ENCODE measurements around the gene ICAM5. TPM values are rescaled to one million over a fixed set of nuclear protein-coding genes. Genes with fewer than 3 reads are reported as not detected.
"Not testable (repeated sequence)": the region's sequence is repeated elsewhere in the genome, so short reads cannot be mapped to it uniquely, and the experiment has no call there.

Gene ICAM5, protein sequence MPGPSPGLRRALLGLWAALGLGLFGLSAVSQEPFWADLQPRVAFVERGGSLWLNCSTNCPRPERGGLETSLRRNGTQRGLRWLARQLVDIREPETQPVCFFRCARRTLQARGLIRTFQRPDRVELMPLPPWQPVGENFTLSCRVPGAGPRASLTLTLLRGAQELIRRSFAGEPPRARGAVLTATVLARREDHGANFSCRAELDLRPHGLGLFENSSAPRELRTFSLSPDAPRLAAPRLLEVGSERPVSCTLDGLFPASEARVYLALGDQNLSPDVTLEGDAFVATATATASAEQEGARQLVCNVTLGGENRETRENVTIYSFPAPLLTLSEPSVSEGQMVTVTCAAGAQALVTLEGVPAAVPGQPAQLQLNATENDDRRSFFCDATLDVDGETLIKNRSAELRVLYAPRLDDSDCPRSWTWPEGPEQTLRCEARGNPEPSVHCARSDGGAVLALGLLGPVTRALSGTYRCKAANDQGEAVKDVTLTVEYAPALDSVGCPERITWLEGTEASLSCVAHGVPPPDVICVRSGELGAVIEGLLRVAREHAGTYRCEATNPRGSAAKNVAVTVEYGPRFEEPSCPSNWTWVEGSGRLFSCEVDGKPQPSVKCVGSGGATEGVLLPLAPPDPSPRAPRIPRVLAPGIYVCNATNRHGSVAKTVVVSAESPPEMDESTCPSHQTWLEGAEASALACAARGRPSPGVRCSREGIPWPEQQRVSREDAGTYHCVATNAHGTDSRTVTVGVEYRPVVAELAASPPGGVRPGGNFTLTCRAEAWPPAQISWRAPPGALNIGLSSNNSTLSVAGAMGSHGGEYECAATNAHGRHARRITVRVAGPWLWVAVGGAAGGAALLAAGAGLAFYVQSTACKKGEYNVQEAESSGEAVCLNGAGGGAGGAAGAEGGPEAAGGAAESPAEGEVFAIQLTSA
- total RNA-seq: 0.85 TPM
- polyA plus RNA-seq: 1.2 TPM
- long read RNA-seq, donor 1: 0 reads
- long read RNA-seq, donor 2: 0 reads
- long read RNA-seq, donor 3: 0 reads
- long read RNA-seq, donor 4: 0 reads
- long read RNA-seq, donor 5: 0 reads
- long read RNA-seq, donor 6: 0 reads
- long read RNA-seq, donor 7: 0 reads
- long read RNA-seq, donor 8: 0 reads
- long read RNA-seq, donor 9: 0 reads
- long read RNA-seq, donor 10: 0 reads

DNA sequence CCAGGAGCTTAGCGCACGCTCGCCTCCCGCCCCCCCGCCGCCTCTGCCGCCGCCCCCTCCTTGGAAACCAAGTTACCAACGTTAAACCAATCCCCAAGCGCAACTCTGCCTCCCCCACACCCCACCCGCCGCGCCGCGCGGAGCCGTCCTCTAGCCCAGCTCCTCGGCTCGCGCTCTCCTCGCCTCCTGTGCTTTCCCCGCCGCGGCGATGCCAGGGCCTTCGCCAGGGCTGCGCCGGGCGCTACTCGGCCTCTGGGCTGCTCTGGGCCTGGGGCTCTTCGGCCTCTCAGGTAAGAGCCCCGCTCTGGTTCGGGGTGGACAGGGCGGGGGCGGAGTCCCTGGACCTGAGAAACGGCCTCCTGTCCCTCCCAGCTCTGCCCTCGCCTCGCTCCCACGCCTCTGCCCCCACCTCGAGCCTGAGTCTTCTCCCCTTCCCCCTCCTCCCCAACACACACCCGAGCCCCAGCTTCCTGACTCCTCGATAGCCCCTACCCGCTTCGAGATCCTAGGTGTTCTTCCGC lies at the start of gene ICAM5:
TSS of gene ICAM5 (plus strand) at position 117 of the 521 bp plus-strand sequence. CDS start at position 209, 92 bp downstream.
- Histone ChIP-seq H3K4me3 (ENCODE audit: low read length in 2 of 2) (peak within 1 kb of the TSS; percentile 3 to 33), H3K9me3 (ENCODE audit: control insufficient read depth in 2 of 2, insufficient read depth in 1 of 2, low read length in 1 of 2) (peaks cover 2 to 61% of the 10 kb centered on the region in 2 donors), H3K4me1 (ENCODE audit: control insufficient read depth in 2 of 2, insufficient read depth in 2 of 2, low read length in 2 of 2) (peaks cover 40 to 81% of the 10 kb centered on the region in 2 donors), H3K36me3 (ENCODE audit: control insufficient read depth in 2 of 2, insufficient read depth in 2 of 2, low read length in 1 of 2) (peaks cover 0 to 11% of the 10 kb centered on the region in 2 donors), H3K27me3 (ENCODE audit: control insufficient read depth in 2 of 2, insufficient read depth in 1 of 2, low read length in 1 of 2) (peaks cover 89 to 92% of the 10 kb centered on the region in 2 donors), H3K27ac (ENCODE audit: low read depth in 1 of 2, low read length in 1 of 2) (no peak within 1 kb of the TSS)
- WGBS: 3% methylated on average over 45 of the region's 45 CpGs
- no peak for DNase-seq (ENCODE audit: low read depth in 6 of 9, low spot score in 9 of 9)

GRCh38 chr19:10241826-10242449 lies 47.8 kb upstream of the ICAM5 start:
- DNase-seq (ENCODE audit: low read depth in 6 of 9, low spot score in 9 of 9); H3K4me3 ChIP-seq (ENCODE audit: low read length in 2 of 2); H3K9me3 ChIP-seq (ENCODE audit: control insufficient read depth in 2 of 2, insufficient read depth in 1 of 2, low read length in 1 of 2); H3K27me3 ChIP-seq (ENCODE audit: control insufficient read depth in 2 of 2, insufficient read depth in 1 of 2, low read length in 1 of 2); H3K36me3 ChIP-seq (ENCODE audit: control insufficient read depth in 2 of 2, insufficient read depth in 2 of 2, low read length in 1 of 2); H3K27ac ChIP-seq (ENCODE audit: low read depth in 1 of 2, low read length in 1 of 2): not testable (repeated sequence)
- 98% methylated on average over 11 of the region's 11 CpGs for WGBS
- H3K4me1 ChIP-seq (ENCODE audit: control insufficient read depth in 2 of 2, insufficient read depth in 2 of 2, low read length in 2 of 2): peaks cover 0 to 12% of the 10 kb centered on the region in 2 donors

DNA sequence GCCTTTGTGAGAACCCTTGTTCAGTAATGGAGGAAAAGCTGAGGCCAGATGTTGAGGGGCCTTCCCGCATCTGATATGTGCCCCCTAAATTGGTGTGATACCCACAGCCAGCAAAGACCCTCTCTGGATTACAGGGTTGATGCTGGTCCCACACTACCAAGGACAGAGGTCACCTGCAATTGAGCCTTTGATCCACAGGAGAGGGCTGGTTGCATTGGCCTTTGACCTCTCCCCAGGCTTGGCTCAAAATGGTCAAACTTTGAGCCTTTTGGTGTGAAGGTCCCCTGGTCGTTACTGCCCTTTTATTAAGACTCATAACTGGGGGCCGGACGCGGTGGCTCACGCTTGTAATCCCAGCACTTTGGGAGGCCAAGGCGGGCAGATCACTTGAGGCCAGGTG lies 46.1 kb upstream of the ICAM5 start:
- Histone ChIP-seq H3K4me1 (ENCODE audit: control insufficient read depth in 2 of 2, insufficient read depth in 2 of 2, low read length in 2 of 2) (peaks cover 0 to 6% of the 10 kb centered on the region in 2 donors), H3K9me3 (ENCODE audit: control insufficient read depth in 2 of 2, insufficient read depth in 1 of 2, low read length in 1 of 2) (no peaks in the 10 kb centered on the region), H3K27ac (ENCODE audit: low read depth in 1 of 2, low read length in 1 of 2) (no peak overlapping the region), H3K27me3 (ENCODE audit: control insufficient read depth in 2 of 2, insufficient read depth in 1 of 2, low read length in 1 of 2) (no peaks in the 10 kb centered on the region), H3K4me3 (ENCODE audit: low read length in 2 of 2) (no peak overlapping the region), H3K36me3 (ENCODE audit: control insufficient read depth in 2 of 2, insufficient read depth in 2 of 2, low read length in 1 of 2) (no peaks in the 10 kb centered on the region)
- DNase-seq (ENCODE audit: low read depth in 6 of 9, low spot score in 9 of 9): no peak
- WGBS: 98% methylated on average over 7 of the region's 7 CpGs

GRCh38 chr19:10245189-10245939 lies 44.4 kb upstream of the ICAM5 start:
- H3K27me3 ChIP-seq (ENCODE audit: control insufficient read depth in 2 of 2, insufficient read depth in 1 of 2, low read length in 1 of 2): no peaks in the 10 kb centered on the region
- no peak overlapping the region for H3K27ac ChIP-seq (ENCODE audit: low read depth in 1 of 2, low read length in 1 of 2)
- H3K36me3 ChIP-seq (ENCODE audit: control insufficient read depth in 2 of 2, insufficient read depth in 2 of 2, low read length in 1 of 2): no peaks in the 10 kb centered on the region
- H3K4me3 ChIP-seq (ENCODE audit: low read length in 2 of 2): no peak overlapping the region
- H3K4me1 ChIP-seq (ENCODE audit: control insufficient read depth in 2 of 2, insufficient read depth in 2 of 2, low read length in 2 of 2): peaks cover 0 to 6% of the 10 kb centered on the region in 2 donors
- 86% methylated on average over 9 of the region's 9 CpGs for WGBS
- no peak for DNase-seq (ENCODE audit: low read depth in 6 of 9, low spot score in 9 of 9)
- no peaks in the 10 kb centered on the region for H3K9me3 ChIP-seq (ENCODE audit: control insufficient read depth in 2 of 2, insufficient read depth in 1 of 2, low read length in 1 of 2)

- Histone ChIP-seq H3K4me1 (ENCODE audit: control insufficient read depth in 2 of 2, insufficient read depth in 2 of 2, low read length in 2 of 2) (peaks cover 0 to 11% of the 10 kb centered on the region in 2 donors), H3K36me3 (ENCODE audit: control insufficient read depth in 2 of 2, insufficient read depth in 2 of 2, low read length in 1 of 2) (no peaks in the 10 kb centered on the region), H3K27ac (ENCODE audit: low read depth in 1 of 2, low read length in 1 of 2) (no peak overlapping the region), H3K27me3 (ENCODE audit: control insufficient read depth in 2 of 2, insufficient read depth in 1 of 2, low read length in 1 of 2) (no peaks in the 10 kb centered on the region), H3K9me3 (ENCODE audit: control insufficient read depth in 2 of 2, insufficient read depth in 1 of 2, low read length in 1 of 2) (no peaks in the 10 kb centered on the region), H3K4me3 (ENCODE audit: low read length in 2 of 2) (no peak overlapping the region)
- 92% methylated on average over 6 of the region's 6 CpGs for WGBS
- DNase-seq (ENCODE audit: low read depth in 6 of 9, low spot score in 9 of 9): no peak
These were observed 43.2 kb upstream of the ICAM5 start for GRCh38 chr19:10246511-10246910.

- Histone ChIP-seq H3K4me1 (ENCODE audit: control insufficient read depth in 2 of 2, insufficient read depth in 2 of 2, low read length in 2 of 2) (peaks cover 3 to 12% of the 10 kb centered on the region in 2 donors), H3K9me3 (ENCODE audit: control insufficient read depth in 2 of 2, insufficient read depth in 1 of 2, low read length in 1 of 2) (no peaks in the 10 kb centered on the region), H3K36me3 (ENCODE audit: control insufficient read depth in 2 of 2, insufficient read depth in 2 of 2, low read length in 1 of 2) (peaks cover 21 to 23% of the 10 kb centered on the region in 2 donors), H3K27me3 (ENCODE audit: control insufficient read depth in 2 of 2, insufficient read depth in 1 of 2, low read length in 1 of 2) (no peaks in the 10 kb centered on the region), H3K4me3 (ENCODE audit: low read length in 2 of 2) (peak within 1 kb of the TSS; percentile 64 to 98), H3K27ac (ENCODE audit: low read depth in 1 of 2, low read length in 1 of 2) (peak within 1 kb of the TSS; percentile 80 to 87)
- DNase-seq (ENCODE audit: low read depth in 6 of 9, low spot score in 9 of 9): peak; percentile 90 to 99 (median 97)
- 1% methylated on average over 77 of the region's 77 CpGs for WGBS
These were observed 37.7 kb upstream of the ICAM5 start, which contains the start of gene MRPL4 for GRCh38 chr19:10251792-10252694. Gene MRPL4 (plus strand): TSS chr19:10252214. CDS start chr19:10252254, 40 bp downstream.

- Histone ChIP-seq H3K4me1 (ENCODE audit: control insufficient read depth in 2 of 2, insufficient read depth in 2 of 2, low read length in 2 of 2) (peaks cover 3 to 12% of the 10 kb centered on the region in 2 donors), H3K36me3 (ENCODE audit: control insufficient read depth in 2 of 2, insufficient read depth in 2 of 2, low read length in 1 of 2) (peaks cover 28 to 30% of the 10 kb centered on the region in 2 donors), H3K27me3 (ENCODE audit: control insufficient read depth in 2 of 2, insufficient read depth in 1 of 2, low read length in 1 of 2) (no peaks in the 10 kb centered on the region), H3K27ac (ENCODE audit: low read depth in 1 of 2, low read length in 1 of 2) (peak overlapping the region; percentile 80 to 87), H3K4me3 (ENCODE audit: low read length in 2 of 2) (peak overlapping the region; percentile 64 to 98), H3K9me3 (ENCODE audit: control insufficient read depth in 2 of 2, insufficient read depth in 1 of 2, low read length in 1 of 2) (no peaks in the 10 kb centered on the region)
- DNase-seq (ENCODE audit: low read depth in 6 of 9, low spot score in 9 of 9): no peak
- WGBS: 37% methylated on average over 8 of the region's 8 CpGs
These were observed 37.0 kb upstream of the ICAM5 start for GRCh38 chr19:10252707-10253106.

Measured in thymus (tissue), 14 donors.